SK-N-SH (cell line): ENCODE data around the gene CSRP1. TPM values are rescaled to one million over a fixed set of nuclear protein-coding genes. Genes with fewer than 3 reads are reported as not detected.

Source experiments
- CTCF ChIA-PET: fragments of 300-600, 350-600 bp; formaldehyde crosslinking; extraction: SDS; loops from one replicate; lab custom pipeline; 2021; lab: Yijun Ruan, JAX
- POLR2A ChIA-PET: fragments of 350-600 bp; sonication (Branson Sonifier 250); formaldehyde crosslinking; extraction: SDS; loops from one replicate; lab custom pipeline; 2020; ENCODE audit warnings: antibody characterized with exemption, inconsistent platforms; lab: Yijun Ruan, JAX
- DNase-seq: peaks from one replicate; pipeline ENCODE4 v3.0.0; 2012
- H2AFZ ChIP-seq: fragments of 200-600 bp; sonication (generic); 2 replicates; pipeline ENCODE4 v1.8.1; 2016; ENCODE audit warnings: antibody characterized with exemption, mild to moderate bottlenecking, low read depth
- H3F3A ChIP-seq: fragments of 200-600 bp; sonication (generic); replicated peaks from 2 replicates; pipeline ENCODE3; 2016; ENCODE audit warnings: antibody characterized with exemption, mild to moderate bottlenecking; ENCODE audit not compliant: insufficient read depth
- H3K27ac ChIP-seq, 2 experiments: fragments of 200-500 bp in 1 of 2; fragments of 200-600 bp in 1 of 2; sonication (Bioruptor generic) in 1 of 2; sonication (generic), shearing (Covaris generic) in 1 of 2; 2 replicates each; pipeline versions ENCODE4 v1.5.1 to v1.6.1; 2014 to 2016; ENCODE audit warnings: low read depth in 2 of 2, inconsistent platforms in 1 of 2, low read length in 1 of 2, mild to moderate bottlenecking in 1 of 2, mixed read lengths in 1 of 2
- H3K27me3 ChIP-seq: fragments of 200-600 bp; sonication (generic), shearing (Covaris generic); 2 replicates; pipeline ENCODE4 v1.6.1; 2016; ENCODE audit warnings: mixed run types; ENCODE audit not compliant: insufficient read depth
- H3K36me3 ChIP-seq, 2 experiments: fragments of 200-500 bp in 1 of 2; fragments of 200-600 bp in 1 of 2; sonication (Bioruptor generic) in 1 of 2; sonication (generic) in 1 of 2; replicated peaks in 1 of 2; 2 replicates each; pipeline versions ENCODE3 to v1.5.1; 2014 to 2016; ENCODE audit warnings: low read length in 1 of 2, mild to moderate bottlenecking in 1 of 2; ENCODE audit not compliant: insufficient read depth in 2 of 2, control insufficient read depth in 1 of 2
- H3K4me1 ChIP-seq, 2 experiments: fragments of 200-500 bp in 1 of 2; fragments of 200-600 bp in 1 of 2; sonication (Bioruptor generic) in 1 of 2; sonication (generic), shearing (Covaris generic) in 1 of 2; 2 replicates each; pipeline versions ENCODE4 v1.5.1 to v1.6.1; 2014 to 2016; ENCODE audit warnings: low read depth in 1 of 2, low read length in 1 of 2, mixed run types in 1 of 2; ENCODE audit not compliant: insufficient read depth in 2 of 2, control insufficient read depth in 1 of 2
- H3K4me2 ChIP-seq: fragments of 200-600 bp; sonication (generic), shearing (Covaris generic); 2 replicates; pipeline ENCODE4 v1.6.1; 2017; ENCODE audit warnings: mixed run types
- H3K4me3 ChIP-seq, 2 experiments: fragments of 200-500 bp in 1 of 2; fragments of 200-600 bp in 1 of 2; sonication (Bioruptor generic) in 1 of 2; sonication (generic), shearing (Covaris generic) in 1 of 2; 2 replicates each; pipeline versions ENCODE4 v1.5.1 to v1.8.1; 2014 to 2016; ENCODE audit warnings: low read depth in 2 of 2, inconsistent platforms in 1 of 2, low read length in 1 of 2, mild to moderate bottlenecking in 1 of 2, mixed read lengths in 1 of 2, moderate library complexity in 1 of 2
- H3K79me2 ChIP-seq: fragments of 200-600 bp; sonication (generic); 2 replicates; pipeline ENCODE4 v1.8.1; 2017; ENCODE audit warnings: mild to moderate bottlenecking; ENCODE audit not compliant: insufficient read depth
- H3K9ac ChIP-seq: fragments of 200-600 bp; sonication (generic); 2 replicates; pipeline ENCODE4 v1.6.1; 2017; ENCODE audit warnings: mixed run types
- H3K9me2 ChIP-seq: fragments of 200-600 bp; sonication (generic); 2 replicates; pipeline ENCODE4 v1.6.1; 2017; ENCODE audit warnings: mixed run types
- H3K9me3 ChIP-seq: fragments of 200-600 bp; sonication (generic); 2 replicates; pipeline ENCODE4 v1.6.1; 2017; ENCODE audit warnings: mixed run types, mild to moderate bottlenecking, moderate library complexity
- H4K20me1 ChIP-seq: fragments of 200-600 bp; sonication (generic); 2 replicates; pipeline ENCODE4 v1.6.1; 2017; ENCODE audit warnings: mild to moderate bottlenecking, mixed run types; ENCODE audit not compliant: insufficient read depth
- CHD2 ChIP-seq: fragments of 150-350 bp; IDR thresholded peaks from 2 replicates; pipeline ENCODE4 v1.6.1; 2018; ENCODE audit warnings: low read length; ENCODE audit not compliant: partially characterized antibody
- EP300 ChIP-seq, 2 experiments: IDR thresholded peaks; 2 replicates each; pipeline versions ENCODE4 v1.4.0 to v1.6.1; 2012; ENCODE audit warnings: borderline replicate concordance in 1 of 2, low read depth in 1 of 2, low read length in 1 of 2
- EZH2phosphoT487 ChIP-seq: fragments of 200-600 bp; sonication (generic); IDR thresholded peaks from 2 replicates; pipeline ENCODE4 v1.6.1; 2017; ENCODE audit warnings: low read depth, mixed run types, mild to moderate bottlenecking, antibody characterized with exemption, moderate library complexity, borderline replicate concordance
- FOSL2 ChIP-seq: IDR thresholded peaks from 2 replicates; pipeline ENCODE4 v1.4.0; 2012; ENCODE audit warnings: low read depth, mild to moderate bottlenecking, moderate library complexity, borderline replicate concordance
- MEF2A ChIP-seq: IDR thresholded peaks from 2 replicates; pipeline ENCODE4 v1.4.0; 2012; ENCODE audit warnings: low read depth, borderline replicate concordance
- MXI1 ChIP-seq: IDR thresholded peaks from 2 replicates; pipeline ENCODE4 v1.6.1; 2012; ENCODE audit warnings: mild to moderate bottlenecking, low read depth, low read length, improper control_type of control experiment
- NFIC ChIP-seq: IDR thresholded peaks from 2 replicates; pipeline ENCODE4 v1.4.0; 2012; ENCODE audit warnings: borderline replicate concordance
- RAD21 ChIP-seq: IDR thresholded peaks from 2 replicates; pipeline ENCODE4 v1.6.1; 2012; ENCODE audit warnings: mild to moderate bottlenecking, low read length
- RCOR1 ChIP-seq: fragments of 150-350 bp; IDR thresholded peaks from 2 replicates; pipeline ENCODE4 v1.6.1; 2017; ENCODE audit warnings: antibody characterized with exemption, low read length
- RXRA ChIP-seq: IDR thresholded peaks from 2 replicates; pipeline ENCODE4 v1.4.0; 2012; ENCODE audit warnings: low read depth, mild to moderate bottlenecking, borderline replicate concordance
- WGBS: methylation state at CpG from one replicate; pipeline ENCODE4 v1.1.6; 2017; ENCODE audit warnings: low lambda C conversion rate; 5-methylcytosine and 5-hydroxymethylcytosine counted together
- polyA plus RNA-seq, 3 experiments: library from polyadenylated mRNA; depleted of rRNA; stranded (reverse); fragments of >200 nt; gene quantifications; 2 replicates each; pipeline ENCODE4 v1.2.3, GENCODE V29; 2012
- TF ChIP-seq, protein P1 (sequence below): fragments of 150-350 bp; IDR thresholded peaks from 2 replicates; pipeline ENCODE4 v1.6.1; 2016; ENCODE audit warnings: mild to moderate bottlenecking, low read depth, low read length
- TF ChIP-seq, protein P2 (sequence below): IDR thresholded peaks from 2 replicates; pipeline ENCODE4 v1.4.0; 2012; ENCODE audit warnings: low read depth, borderline replicate concordance
- TF ChIP-seq, protein P3 (sequence below): IDR thresholded peaks from 2 replicates; pipeline ENCODE4; 2012
- TF ChIP-seq, protein P4 (sequence below): IDR thresholded peaks from 2 replicates; pipeline ENCODE4 v1.6.1; 2012; ENCODE audit warnings: mild to moderate bottlenecking, low read depth, low read length, moderate library complexity

The CSRP1 gene
- polyA plus RNA-seq, 1 of the 3 experiments (the other 2 are of a cell fraction) = 373 TPM

DNA sequence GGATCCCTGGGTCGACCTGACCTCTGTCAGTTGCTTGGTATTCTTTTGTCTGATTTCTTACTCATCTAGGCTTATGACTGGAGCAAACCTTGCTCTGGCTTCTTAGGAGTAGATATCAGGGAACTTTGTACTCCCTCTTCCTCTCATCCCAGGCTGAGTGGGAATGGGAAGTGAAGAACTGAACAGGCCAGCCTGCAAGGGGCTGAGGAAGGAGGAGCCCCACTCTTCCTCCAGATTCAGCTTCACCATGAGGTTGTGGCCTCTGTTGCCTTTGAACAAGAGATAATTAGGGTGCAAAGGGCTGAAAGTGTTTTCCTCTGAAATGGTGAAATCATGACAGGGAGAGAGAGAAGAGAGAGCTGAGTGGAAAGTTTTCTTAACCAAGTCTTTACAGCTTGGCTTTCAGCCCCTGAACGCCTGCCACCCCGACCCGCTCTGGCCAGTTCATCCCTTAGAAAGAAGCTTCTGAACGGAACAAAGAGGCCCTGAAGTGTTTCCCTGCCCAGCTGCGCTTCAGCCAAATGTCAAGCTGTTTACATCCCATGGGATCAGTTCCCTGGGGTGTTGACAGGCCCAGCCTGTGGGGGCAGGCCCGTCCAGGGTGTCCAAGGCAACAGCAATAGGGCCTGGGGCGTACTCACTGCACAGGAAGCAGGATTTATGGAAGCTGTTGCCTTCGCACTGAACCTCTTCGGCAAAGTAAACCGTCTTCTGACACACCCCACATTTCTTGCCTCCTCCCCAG, 11.2 kb downstream of the CSRP1 start:
- Histone ChIP-seq H3K27me3 (no peaks in the 10 kb centered on the region), H3K4me2 (no peak overlapping the region), H4K20me1 (peaks cover 11% of the 10 kb centered on the region; the same call in 1 of the 2 replicates), H3K9ac (no peak overlapping the region), H2AFZ (no peak overlapping the region), H3K4me3 (no peak overlapping the region), H3K36me3 (peaks cover 19 to 20% of the 10 kb centered on the region in 2 experiments), H3K27ac (no peak overlapping the region; a peak in 1 of 4 replicates), H3K9me3 (no peaks in the 10 kb centered on the region), H3K9me2 (no peaks in the 10 kb centered on the region), H3F3A (peaks cover 23% of the 10 kb centered on the region), H3K79me2 (peaks cover 80% of the 10 kb centered on the region), H3K4me1 (peaks cover 12 to 20% of the 10 kb centered on the region in 2 experiments; a peak in 3 of 4 replicates)
- peak; percentile 42 for DNase-seq
- WGBS = 92% methylated on average over 9 of the region's 11 CpGs
- ChIA-PET CTCF (interaction anchor here (0.6 to 31.9 kb wide), 7 partner anchors 8 to 297 kb away, joined by 3 to 860 read pairs (median 4); partner anchors contain the start of gene CSRP1), POLR2A (no interaction called here)
- TF ChIP-seq CHD2 (no peak), MXI1 (no peak), MEF2A (no peak), NFIC (no peak), RAD21 (no peak), EZH2phosphoT487 (no peak), RXRA (no peak), FOSL2 (no peak), RCOR1 (no peak), EP300 (IDR thresholded peaks at IDR 0.05; ENCODE audit: borderline replicate concordance in 1 of 2, low read depth in 1 of 2, low read length in 1 of 2) (no peak)
- TF ChIP-seq, protein P1, sequence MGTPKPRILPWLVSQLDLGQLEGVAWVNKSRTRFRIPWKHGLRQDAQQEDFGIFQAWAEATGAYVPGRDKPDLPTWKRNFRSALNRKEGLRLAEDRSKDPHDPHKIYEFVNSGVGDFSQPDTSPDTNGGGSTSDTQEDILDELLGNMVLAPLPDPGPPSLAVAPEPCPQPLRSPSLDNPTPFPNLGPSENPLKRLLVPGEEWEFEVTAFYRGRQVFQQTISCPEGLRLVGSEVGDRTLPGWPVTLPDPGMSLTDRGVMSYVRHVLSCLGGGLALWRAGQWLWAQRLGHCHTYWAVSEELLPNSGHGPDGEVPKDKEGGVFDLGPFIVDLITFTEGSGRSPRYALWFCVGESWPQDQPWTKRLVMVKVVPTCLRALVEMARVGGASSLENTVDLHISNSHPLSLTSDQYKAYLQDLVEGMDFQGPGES = no peak
- TF ChIP-seq, protein P2, sequence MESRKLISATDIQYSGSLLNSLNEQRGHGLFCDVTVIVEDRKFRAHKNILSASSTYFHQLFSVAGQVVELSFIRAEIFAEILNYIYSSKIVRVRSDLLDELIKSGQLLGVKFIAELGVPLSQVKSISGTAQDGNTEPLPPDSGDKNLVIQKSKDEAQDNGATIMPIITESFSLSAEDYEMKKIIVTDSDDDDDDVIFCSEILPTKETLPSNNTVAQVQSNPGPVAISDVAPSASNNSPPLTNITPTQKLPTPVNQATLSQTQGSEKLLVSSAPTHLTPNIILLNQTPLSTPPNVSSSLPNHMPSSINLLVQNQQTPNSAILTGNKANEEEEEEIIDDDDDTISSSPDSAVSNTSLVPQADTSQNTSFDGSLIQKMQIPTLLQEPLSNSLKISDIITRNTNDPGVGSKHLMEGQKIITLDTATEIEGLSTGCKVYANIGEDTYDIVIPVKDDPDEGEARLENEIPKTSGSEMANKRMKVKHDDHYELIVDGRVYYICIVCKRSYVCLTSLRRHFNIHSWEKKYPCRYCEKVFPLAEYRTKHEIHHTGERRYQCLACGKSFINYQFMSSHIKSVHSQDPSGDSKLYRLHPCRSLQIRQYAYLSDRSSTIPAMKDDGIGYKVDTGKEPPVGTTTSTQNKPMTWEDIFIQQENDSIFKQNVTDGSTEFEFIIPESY = no peak
- TF ChIP-seq, protein P3, sequence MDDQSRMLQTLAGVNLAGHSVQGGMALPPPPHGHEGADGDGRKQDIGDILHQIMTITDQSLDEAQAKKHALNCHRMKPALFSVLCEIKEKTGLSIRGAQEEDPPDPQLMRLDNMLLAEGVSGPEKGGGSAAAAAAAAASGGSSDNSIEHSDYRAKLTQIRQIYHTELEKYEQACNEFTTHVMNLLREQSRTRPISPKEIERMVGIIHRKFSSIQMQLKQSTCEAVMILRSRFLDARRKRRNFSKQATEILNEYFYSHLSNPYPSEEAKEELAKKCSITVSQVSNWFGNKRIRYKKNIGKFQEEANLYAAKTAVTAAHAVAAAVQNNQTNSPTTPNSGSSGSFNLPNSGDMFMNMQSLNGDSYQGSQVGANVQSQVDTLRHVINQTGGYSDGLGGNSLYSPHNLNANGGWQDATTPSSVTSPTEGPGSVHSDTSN = no peak
- TF ChIP-seq, protein P4, sequence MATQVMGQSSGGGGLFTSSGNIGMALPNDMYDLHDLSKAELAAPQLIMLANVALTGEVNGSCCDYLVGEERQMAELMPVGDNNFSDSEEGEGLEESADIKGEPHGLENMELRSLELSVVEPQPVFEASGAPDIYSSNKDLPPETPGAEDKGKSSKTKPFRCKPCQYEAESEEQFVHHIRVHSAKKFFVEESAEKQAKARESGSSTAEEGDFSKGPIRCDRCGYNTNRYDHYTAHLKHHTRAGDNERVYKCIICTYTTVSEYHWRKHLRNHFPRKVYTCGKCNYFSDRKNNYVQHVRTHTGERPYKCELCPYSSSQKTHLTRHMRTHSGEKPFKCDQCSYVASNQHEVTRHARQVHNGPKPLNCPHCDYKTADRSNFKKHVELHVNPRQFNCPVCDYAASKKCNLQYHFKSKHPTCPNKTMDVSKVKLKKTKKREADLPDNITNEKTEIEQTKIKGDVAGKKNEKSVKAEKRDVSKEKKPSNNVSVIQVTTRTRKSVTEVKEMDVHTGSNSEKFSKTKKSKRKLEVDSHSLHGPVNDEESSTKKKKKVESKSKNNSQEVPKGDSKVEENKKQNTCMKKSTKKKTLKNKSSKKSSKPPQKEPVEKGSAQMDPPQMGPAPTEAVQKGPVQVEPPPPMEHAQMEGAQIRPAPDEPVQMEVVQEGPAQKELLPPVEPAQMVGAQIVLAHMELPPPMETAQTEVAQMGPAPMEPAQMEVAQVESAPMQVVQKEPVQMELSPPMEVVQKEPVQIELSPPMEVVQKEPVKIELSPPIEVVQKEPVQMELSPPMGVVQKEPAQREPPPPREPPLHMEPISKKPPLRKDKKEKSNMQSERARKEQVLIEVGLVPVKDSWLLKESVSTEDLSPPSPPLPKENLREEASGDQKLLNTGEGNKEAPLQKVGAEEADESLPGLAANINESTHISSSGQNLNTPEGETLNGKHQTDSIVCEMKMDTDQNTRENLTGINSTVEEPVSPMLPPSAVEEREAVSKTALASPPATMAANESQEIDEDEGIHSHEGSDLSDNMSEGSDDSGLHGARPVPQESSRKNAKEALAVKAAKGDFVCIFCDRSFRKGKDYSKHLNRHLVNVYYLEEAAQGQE = no peak
